AG04449 (cell line): Measurements from ENCODE around the gene C3orf22.
A peak's percentile ranks its signal among the peaks of the same experiment; 100 is the strongest.

Experiments
- CTCF ChIA-PET: fragments of 350-600 bp; formaldehyde crosslinking; extraction: SDS; loops from one replicate; lab custom pipeline; 2021; ENCODE audit warnings: antibody characterized with exemption; lab: Yijun Ruan, JAX
- POLR2A ChIA-PET: fragments of 400-600, 350-600 bp; formaldehyde crosslinking; extraction: SDS; loops from one replicate; lab custom pipeline; 2020; ENCODE audit warnings: antibody characterized with exemption, inconsistent platforms; lab: Yijun Ruan, JAX
- DNase-seq: peaks from one replicate; pipeline ENCODE4 v3.0.0-alpha.2; 2010; ENCODE audit warnings: low read depth, low spot score
- H3K4me3 ChIP-seq: 2 replicates; pipeline ENCODE4 v1.5.1; 2011; ENCODE audit warnings: low read depth, mild to moderate bottlenecking, control low read depth, low read length
- CTCF ChIP-seq: IDR thresholded peaks from one replicate; pipeline ENCODE4 v1.5.1; 2011; ENCODE audit warnings: mild to moderate bottlenecking, moderate library complexity, low read length, control low read depth, inconsistent platforms; ENCODE audit not compliant: insufficient read depth; ENCODE audit errors: missing control alignments

Gene C3orf22

DNA sequence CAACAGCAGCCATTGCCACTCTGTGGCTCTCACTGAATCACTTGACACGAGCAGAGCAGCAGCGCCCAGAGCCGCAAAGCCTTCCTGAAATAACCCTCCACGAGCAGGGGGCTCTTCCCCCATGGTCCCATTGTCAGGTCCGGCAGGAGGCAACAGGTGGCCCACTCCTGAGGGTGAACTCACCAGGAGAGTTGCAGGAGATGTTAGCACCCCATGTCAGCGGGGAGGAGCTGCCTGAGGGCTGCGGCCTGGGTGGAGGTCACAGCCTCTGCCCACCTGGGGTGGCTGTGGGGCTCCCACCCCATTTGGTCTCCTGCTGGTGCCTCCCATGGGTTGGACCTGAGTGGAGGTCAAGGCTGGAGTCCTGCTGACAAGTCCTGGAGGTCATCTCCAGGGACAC, 12.3 kb upstream of the C3orf22 start:
- ChIA-PET CTCF (no interaction called here), POLR2A (no interaction called here)
- no peak overlapping the region for H3K4me3 ChIP-seq
- TF ChIP-seq CTCF = no peak
- no peak for DNase-seq

- DNase-seq = no peak
- POLR2A ChIA-PET = no interaction called here
- H3K4me3 ChIP-seq = no peak overlapping the region
- TF ChIP-seq CTCF = peak; percentile 23
- CTCF ChIA-PET = no interaction called here
These were observed 11.4 kb upstream of the C3orf22 start for GRCh38 chr3:126570103-126570541.

DNA sequence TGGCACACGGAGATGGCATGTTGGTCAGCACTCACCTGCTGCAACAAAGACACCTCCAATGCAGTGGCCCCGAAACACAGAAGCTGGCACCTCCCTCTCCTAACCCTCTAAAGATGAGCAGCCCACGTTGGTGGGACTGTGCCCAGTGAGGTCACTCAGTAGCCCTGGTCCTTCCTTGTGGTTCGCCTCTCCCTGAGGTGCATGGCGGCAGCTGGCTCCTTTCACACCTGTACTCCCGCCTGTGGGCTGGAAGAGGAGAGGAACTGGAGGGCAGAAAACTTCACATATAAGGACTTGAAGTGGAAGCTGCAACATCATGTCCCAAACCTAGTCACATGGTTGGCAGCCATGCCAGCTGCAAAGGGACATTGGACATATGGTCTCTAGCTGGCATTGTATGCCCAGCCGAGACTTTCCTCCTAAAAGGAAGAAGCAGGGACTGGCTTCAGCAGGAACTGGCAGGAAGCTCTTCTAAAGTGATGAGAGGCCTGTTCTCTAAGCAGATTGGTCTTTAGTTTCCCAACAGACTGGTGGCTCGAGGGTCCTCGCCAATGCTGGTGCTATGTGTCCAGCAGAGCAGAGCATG, 10.8 kb upstream of the C3orf22 start:
- CTCF ChIA-PET = interaction anchor here (0.7 kb wide), 1 partner anchor 85 kb away, joined by 3 read pairs; no protein-coding TSS in a partner anchor
- TF ChIP-seq CTCF = no peak
- H3K4me3 ChIP-seq = no peak overlapping the region
- DNase-seq = no peak
- POLR2A ChIA-PET = no interaction called here

GRCh38 chr3:126568776-126569342, 10.1 kb upstream of the C3orf22 start:
- no peak overlapping the region for H3K4me3 ChIP-seq
- CTCF ChIA-PET = interaction anchor here (0.7 kb wide), 1 partner anchor 85 kb away, joined by 3 read pairs; no protein-coding TSS in a partner anchor
- no peak for TF ChIP-seq CTCF
- POLR2A ChIA-PET = no interaction called here
- DNase-seq = no peak

GRCh38 chr3:126567696-126568438, 9.1 kb upstream of the C3orf22 start:
- TF ChIP-seq CTCF = no peak
- POLR2A ChIA-PET = no interaction called here

DNA sequence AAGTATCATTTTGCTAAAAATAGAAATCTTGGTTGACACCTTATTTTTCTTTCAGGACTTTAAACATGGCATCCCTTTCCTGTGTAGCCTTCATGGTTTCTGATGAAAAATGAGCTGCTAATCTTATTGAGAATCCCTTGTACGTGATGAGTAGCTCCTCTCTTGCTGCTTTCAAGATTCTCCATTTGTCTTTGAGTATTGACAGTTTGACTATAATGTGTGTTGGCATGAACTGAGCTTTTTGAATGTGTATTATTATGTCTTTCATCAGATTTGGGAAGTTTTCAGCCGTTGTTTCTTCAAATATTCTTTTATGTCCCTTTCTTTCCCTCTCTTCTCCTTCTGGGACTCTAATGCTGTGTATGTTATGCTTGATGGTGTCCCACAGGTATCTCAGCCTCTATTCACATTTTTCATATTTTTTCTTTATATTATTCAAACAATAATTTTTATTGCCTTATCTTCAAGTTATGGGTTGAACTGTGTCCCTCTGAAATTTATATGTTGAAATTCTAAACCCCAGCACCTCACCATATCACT, 4.1 kb upstream of the C3orf22 start:
- ChIA-PET CTCF (interaction anchor here (1.2 kb wide), 1 partner anchor 40 kb away, joined by 3 read pairs; no protein-coding TSS in a partner anchor), POLR2A (no interaction called here)
- no peak overlapping the region for H3K4me3 ChIP-seq
- no peak for DNase-seq
- no peak for TF ChIP-seq CTCF

More at GRCh38 chr3:126567696-126568438, 9.1 kb upstream of the C3orf22 start:
- CTCF ChIA-PET = no interaction called here
- DNase-seq = no peak
- H3K4me3 ChIP-seq = no peak overlapping the region
